HG03159 (cell line): Measurements from ENCODE around the gene DAND5.
"Not testable (repeated sequence)": the region's sequence is repeated elsewhere in the genome, so short reads cannot be mapped to it uniquely, and the experiment has no call there.

ENCODE experiments used
- ATAC-seq: cut with Tn5 transposase; IDR thresholded peaks from one replicate; pipeline ENCODE4 v1.9.1; 2021; ENCODE audit warnings: mild to moderate bottlenecking, moderate library complexity; ENCODE audit not compliant: unreplicated experiment

The DAND5 gene

GRCh38 chr19:12945479-12946091 lies 23.8 kb upstream of the DAND5 start, which contains the start of gene RAD23A:
Gene RAD23A (plus strand): TSS chr19:12945862. CDS start chr19:12945949, 87 bp downstream.
- peak; percentile 74 for ATAC-seq

DNA sequence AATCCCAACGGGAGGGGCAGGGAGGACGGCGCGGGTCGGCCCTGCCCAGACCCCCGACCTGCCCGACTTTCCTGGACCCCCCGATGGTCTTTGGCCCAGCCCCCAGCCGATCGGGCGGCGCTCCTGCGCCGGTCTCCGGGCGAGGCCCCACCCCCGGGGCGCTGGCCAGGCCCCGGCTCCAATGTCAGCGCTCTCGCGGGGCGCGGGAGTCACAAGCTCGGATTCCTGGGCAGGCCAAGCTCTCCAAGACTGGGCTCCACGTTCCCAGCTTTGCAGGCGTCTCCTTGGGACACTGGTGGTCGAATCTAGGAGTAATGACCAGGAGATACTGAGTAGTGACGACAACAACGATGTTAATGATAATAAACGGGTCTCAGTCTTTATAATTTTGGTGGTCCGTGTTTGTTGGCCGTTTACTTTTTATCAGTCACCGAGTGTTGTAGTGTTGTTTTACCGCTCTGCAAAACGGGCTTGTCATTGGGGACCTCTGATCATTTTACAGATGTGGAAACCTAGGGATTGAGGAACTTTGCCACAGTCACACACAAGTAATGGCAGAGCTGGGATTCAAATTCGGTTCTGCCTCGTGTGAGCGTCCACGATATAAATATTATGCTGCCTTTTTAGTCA lies 23.2 kb upstream of the DAND5 start:
- peak; percentile 30 for ATAC-seq

DNA sequence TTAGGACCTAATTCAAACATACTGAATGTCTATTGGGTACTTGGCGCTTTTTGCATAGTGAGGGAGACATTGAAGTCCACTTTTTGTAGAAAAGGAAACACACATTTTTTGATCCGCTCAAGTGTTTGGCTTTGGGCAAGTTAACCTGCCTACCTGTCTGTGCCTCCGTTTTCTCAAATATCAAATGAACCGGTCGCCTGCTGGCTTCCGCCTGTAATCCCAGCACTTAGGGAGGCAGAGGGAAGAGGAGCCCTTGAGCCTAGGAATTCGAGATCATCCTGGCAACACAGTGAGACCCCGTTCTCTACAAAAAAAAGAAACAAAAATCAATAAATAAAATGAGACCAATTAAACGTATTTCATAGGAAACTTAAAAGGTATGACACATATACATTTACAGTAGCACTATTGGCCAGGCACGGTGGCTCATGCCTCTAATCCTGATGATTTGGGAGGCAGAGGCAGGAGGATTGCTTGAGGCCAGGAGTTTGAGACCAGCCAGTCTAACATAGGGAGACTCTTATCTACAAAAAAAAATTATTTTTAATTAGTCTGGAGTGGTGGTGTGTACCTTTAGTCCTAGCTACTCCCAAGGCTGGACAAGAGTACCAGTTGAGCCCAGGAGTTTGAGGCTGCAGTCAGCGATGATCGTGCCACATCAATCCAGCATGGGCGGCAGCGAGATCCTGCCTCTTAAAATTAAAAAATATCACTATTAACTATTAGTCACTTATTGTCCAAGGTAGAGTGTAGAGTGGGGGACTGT lies 22.5 kb upstream of the DAND5 start:
- ATAC-seq, result no peak

- no peak for ATAC-seq
These were observed 21.4 kb upstream of the DAND5 start for GRCh38 chr19:12947702-12948611.

DNA sequence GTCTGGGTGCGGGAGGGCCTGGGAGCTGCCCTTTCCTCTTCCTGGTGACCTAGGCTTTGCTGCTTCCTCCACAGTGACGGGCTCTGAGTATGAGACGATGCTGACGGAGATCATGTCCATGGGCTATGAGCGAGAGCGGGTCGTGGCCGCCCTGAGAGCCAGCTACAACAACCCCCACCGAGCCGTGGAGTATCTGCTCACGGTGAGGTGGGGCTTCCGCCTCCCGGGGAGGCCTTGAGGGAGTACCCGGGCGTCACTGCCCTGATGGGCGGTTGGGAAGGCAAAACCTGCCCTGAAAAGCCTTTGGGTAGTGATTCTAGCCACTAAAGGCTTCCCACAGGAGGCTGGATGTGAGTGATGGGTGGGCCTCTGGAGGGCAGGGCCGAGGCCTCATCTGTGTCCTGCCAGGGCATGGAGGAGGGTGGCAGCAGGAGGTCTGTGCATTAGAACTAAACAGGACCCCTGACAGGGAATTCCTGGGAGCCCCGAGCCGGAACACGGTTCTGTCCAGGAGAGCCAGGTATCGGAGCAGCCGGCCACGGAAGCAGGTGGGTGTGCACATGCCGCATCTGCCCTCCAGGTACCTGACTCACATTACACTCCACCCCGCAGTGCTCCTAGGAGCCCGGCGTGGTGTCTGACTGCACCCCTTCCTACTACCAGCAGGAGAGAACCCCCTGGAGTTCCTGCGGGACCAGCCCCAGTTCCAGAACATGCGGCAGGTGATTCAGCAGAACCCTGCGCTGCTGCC lies 20.6 kb upstream of the DAND5 start:
- no peak for ATAC-seq

DNA sequence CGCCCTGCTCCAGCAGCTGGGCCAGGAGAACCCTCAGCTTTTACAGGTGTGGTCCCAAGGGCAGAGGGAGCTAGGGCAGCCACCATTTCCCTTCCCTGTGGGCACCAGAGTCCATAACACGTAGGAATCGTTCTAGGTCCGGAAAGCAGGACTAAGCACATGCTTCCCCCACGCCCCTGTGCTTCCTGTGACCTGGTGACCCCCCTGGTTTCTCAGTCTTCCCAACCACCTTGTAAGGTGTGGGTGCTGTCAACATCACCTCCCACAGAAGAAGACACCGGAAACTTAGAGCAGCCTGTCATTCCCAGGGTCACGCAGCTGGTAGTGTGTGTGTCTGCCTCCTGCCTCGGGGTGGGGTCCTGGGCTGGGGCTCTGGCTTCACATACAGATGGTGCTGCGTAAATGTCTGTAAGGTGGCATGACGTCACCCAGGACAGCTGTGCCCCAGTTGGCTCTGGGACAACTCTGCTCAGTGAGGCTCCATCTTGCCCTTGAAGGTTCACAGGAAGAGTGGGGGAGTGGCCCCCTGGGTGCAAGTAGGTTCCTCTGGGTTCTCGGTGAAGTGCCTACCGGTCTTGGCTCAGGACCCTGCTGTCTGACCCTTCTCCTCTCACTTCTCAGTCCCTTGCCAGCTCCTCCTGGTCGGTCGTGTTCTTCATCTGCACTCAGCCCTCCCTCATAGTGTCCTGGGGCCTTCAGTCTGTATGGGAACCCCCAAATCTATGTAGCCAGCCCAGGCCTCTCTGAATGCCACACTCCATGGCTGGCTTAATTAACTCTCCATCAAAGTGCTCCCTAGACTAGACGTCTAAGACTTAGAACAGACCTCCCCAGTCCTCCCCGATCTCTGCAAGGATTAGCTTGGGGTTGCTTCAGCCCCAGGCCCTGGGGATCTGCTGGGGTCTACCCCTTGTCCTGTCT lies 19.8 kb upstream of the DAND5 start:
- no peak for ATAC-seq

GRCh38 chr19:12952050-12952449 lies 17.3 kb upstream of the DAND5 start:
- ATAC-seq, result not testable (repeated sequence)

DNA sequence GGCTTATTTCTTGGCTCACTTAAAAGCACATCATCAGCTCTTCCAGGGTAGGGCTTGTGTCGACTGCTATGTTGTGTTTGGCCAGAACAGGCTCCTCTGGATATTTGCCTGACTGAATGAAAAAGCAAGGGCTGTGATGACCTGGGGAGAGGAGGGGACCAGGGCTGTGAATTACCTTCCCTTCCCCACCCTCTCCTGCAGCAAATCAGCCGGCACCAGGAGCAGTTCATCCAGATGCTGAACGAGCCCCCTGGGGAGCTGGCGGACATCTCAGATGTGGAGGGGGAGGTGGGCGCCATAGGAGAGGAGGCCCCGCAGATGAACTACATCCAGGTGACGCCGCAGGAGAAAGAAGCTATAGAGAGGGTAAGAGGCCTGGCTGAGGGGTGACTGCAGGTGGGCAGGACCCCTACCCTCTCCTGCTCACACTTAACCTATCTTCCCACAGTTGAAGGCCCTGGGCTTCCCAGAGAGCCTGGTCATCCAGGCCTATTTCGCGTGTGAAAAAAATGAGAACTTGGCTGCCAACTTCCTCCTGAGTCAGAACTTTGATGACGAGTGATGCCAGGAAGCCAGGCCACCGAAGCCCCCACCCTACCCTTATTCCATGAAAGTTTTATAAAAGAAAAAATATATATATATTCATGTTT lies 16.8 kb upstream of the DAND5 start:
- ATAC-seq, result no peak

DNA sequence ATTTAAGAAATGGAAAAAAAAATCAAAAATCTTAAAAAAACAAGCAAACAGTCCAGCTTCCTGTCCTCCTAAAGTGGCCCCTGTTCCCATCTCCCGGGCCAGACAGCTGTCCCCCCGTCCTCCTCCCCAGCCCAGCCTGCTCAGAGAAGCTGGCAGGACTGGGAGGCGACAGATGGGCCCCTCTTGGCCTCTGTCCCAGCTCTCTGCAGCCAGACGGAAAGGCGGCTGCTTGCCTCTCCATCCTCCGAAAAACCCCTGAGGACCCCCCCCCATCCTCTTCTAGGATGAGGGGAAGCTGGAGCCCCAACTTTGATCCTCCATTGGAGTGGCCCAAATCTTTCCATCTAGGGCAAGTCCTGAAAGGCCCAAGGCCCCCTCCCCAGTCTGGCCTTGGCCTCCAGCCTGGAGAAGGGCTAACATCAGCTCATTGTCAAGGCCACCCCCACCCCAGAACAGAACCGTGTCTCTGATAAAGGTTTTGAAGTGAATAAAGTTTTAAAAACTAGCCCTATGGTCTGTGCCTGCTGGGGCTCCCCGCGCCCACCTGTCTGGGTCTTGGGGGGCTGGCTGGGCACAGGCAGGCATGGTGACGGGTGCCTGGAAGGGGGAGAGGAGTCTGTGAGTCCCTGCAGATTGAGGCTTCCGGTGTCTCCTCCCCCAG lies 16.1 kb upstream of the DAND5 start:
- ATAC-seq, result no peak

DNA sequence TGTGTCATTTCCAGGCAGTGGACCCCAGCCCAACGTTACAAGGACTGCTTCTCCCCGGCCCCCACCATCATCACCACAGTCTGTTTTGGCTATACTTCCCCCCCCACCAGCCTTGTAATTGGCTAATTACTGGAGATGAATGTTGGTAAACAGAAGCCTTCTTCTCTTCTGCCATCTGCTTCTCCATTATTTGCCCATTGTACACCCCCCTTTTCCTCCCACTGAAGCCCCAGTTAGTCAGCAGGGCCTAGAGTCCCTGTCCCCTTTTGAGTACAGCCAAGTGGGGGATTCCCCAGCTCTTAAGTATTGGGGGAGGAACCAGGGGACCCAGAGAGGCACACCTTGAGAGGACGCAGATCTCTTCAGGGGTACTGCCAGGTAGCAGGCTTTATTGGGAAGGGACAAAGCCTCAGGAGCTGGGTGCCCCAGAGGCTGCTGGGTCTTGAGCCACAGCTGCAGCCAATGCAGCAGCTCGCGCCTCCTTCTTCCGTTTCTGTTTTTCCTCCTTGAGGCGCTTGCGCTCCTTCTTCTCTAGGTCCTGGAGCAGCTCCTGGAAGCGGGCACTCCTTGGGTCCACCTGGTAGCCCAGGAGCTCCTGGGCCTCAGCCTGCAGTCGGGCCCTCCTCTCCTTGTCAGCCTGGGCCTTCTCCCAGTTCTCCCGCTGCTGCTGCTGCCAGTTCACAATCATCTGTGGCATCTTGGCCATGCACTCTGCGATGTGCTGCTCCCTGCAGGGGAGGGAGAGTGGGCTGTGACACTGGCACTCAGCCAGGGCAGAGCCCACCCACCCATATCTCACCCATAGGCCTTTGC lies 15.4 kb upstream of the DAND5 start:
- ATAC-seq, result no peak

GRCh38 chr19:12954612-12954962 lies 14.8 kb upstream of the DAND5 start:
- ATAC-seq, result no peak

DNA sequence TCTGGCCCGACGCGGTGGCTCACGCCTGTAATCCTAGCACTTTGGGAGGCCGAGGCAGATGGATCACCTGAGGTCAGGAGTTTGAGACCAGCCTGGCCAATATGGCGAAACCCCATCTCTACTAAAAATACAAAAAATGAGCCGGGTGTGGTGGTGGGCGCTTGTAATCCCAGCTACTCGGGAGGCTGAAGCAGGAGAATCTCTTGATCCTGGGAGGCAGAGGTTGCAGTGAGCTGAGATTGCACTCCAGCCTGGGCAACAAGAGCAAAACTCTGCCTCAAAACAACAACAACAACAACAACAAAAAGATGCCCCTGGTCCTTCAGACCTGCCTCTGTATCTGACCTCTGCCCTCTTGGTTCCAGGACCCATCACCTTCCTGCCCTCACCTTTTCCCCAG lies 13.8 kb upstream of the DAND5 start:
- not testable (repeated sequence) for ATAC-seq

- no peak for ATAC-seq
These were observed 13.4 kb upstream of the DAND5 start for GRCh38 chr19:12955996-12956395.

DNA sequence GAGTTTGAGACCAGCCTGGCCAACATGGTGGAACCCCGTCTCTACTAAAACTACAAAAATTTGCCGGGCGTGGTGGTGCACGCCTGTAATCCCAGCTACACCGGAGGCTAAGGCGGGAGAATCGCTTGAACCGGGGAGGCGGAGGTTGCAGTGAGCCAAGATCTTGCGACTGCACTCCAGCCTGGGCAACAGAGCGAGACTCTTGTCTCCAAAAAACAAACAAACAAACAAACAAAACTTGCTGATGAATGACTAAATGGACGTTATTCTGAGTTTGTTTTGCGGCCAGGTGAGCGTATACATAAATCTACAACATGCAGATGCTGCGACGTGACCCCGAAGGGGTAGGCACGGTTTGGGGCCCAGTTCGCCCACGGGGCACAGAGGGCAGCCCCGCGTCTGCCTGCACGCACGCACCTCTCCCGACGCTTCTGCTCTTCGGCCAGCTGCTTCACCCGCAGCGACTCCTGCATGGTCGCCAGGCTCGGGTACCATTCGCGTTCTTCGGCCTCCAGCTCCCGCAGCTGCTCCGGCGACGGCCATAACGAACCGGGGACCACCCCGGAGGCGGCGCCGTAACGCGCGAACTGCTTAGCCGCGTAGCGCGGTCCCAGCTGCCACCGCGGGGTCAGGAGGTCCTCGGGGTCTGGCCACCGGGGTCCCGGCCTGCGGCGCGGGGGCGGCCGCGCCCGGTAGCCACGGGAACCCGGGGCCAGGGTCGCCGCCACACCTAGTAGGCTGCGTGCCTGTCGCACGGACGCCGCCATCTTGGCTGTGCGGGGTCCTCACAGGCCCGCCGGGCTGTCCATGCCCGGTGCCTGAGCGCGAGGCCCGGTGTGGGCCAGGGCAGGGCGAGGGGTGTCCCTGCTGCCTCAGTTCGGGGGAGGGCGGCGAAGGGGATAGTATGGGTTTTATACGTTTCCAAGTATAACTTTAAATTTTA lies 12.7 kb upstream of the DAND5 start, which contains the start of gene GADD45GIP1:
TSS of gene GADD45GIP1 (minus strand) at position 778 of the 943 bp plus-strand sequence. CDS start at position 767, 11 bp downstream.
- ATAC-seq, result peak; percentile 74

- ATAC-seq, result not testable (repeated sequence)
These were observed 11.9 kb upstream of the DAND5 start for GRCh38 chr19:12957389-12957952.

DNA sequence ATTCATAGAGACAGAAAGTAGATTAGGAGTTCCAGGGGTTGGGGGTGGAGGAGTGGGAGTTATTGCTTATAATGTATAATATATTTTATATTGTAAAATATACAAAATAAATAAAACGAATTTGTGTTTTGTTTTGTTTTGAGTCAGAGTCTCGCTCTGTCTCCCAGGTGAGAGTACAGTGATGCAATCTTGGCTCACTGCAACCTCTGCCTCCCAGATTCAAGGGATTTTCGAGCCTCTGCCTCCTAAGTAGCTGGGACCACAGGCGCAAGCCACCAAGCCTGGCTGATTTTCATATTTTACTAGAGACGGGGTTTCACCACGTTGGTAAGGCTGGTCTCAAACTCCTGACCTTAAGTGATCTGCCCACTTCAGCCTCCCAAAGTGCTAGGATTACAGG lies 9.9 kb upstream of the DAND5 start:
- no peak for ATAC-seq
